IPS DF 19.7 (cell line): ENCODE results near the gene CYP39A1.

Experiments
- DNase-seq: peaks from one replicate; pipeline ENCODE4 v3.0.0-alpha.2; 2013; ENCODE audit warnings: low read depth, low spot score

Gene CYP39A1

GRCh38 chr6:46513533-46513932 lies 139.1 kb downstream of the CYP39A1 start:
- no peak for DNase-seq

GRCh38 chr6:46511320-46511719 lies 141.3 kb downstream of the CYP39A1 start:
- DNase-seq = no peak

- DNase-seq = no peak
Observed at GRCh38 chr6:46510651-46511050, 142.0 kb downstream of the CYP39A1 start.

GRCh38 chr6:46509981-46510510 lies 142.6 kb downstream of the CYP39A1 start:
- no peak for DNase-seq

GRCh38 chr6:46509063-46509462 lies 143.6 kb downstream of the CYP39A1 start:
- no peak for DNase-seq

GRCh38 chr6:46507426-46507825 lies 145.2 kb downstream of the CYP39A1 start:
- no peak for DNase-seq

GRCh38 chr6:46505693-46506512 lies 146.7 kb downstream of the CYP39A1 start:
- no peak for DNase-seq

- DNase-seq = no peak
Observed at GRCh38 chr6:46504242-46504641, 148.4 kb downstream of the CYP39A1 start.

GRCh38 chr6:46502486-46503119 lies 150.0 kb downstream of the CYP39A1 start:
- no peak for DNase-seq

- DNase-seq = no peak
Observed at GRCh38 chr6:46501136-46502089, 151.2 kb downstream of the CYP39A1 start.

- DNase-seq = no peak
Observed at GRCh38 chr6:46500382-46500781, 152.2 kb downstream of the CYP39A1 start.
